Caki2 (cell line): ENCODE results near the gene HLA-DPA1. TPM values are rescaled to one million over a fixed set of nuclear protein-coding genes. Genes with fewer than 3 reads are reported as not detected.
"Not testable (repeated sequence)": the region's sequence is repeated elsewhere in the genome, so short reads cannot be mapped to it uniquely, and the experiment has no call there.

Source experiments
- DNase-seq: peaks from one replicate; pipeline ENCODE4 v3.0.0-alpha.2; 2015; ENCODE audit warnings: low read depth
- in situ Hi-C: cut with HindIII; loops from 2 replicates; pipeline ENCODE4 v1.10.0; 2016; ENCODE audit warnings: low sequenced_read_pairs, low pct_unique_long_range_greater_than_20kb, mixed read lengths
- total RNA-seq: library from RNA; depleted of rRNA; stranded (reverse); fragments of >200 nt; shearing (Covaris generic); gene quantifications from 2 replicates; pipeline ENCODE4 v1.2.3, GENCODE V29; 2014; ENCODE audit warnings: low replicate concordance; rRNA removed

Gene HLA-DPA1
- not detected in 2 replicates for total RNA-seq

DNA sequence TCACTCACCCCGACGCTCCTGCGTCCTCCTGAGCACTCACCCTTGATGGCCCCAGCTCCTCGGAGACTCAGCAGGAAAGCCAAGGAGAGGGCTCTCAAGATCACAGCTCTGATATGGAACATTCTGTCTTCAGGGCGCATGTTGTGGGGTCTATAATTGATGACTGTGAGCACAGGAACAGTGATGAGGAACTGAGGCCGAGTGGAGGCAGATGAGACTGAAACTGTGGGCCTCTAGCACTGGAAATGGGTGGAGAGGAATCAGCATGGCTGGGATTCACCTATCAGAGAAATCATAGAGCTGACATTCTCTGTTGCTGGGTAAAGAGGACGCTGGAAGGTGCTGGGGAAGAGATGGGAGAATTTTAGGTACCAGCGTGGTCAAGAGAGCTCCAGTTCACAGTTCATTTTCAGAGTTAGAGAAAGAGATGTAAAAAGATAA, at the start of gene HLA-DPA1:
Gene HLA-DPA1, minus strand, starts transcription at position 219 of the 441 bp plus-strand sequence.
- no peak for DNase-seq
- in situ Hi-C loops = no loop called here

DNA sequence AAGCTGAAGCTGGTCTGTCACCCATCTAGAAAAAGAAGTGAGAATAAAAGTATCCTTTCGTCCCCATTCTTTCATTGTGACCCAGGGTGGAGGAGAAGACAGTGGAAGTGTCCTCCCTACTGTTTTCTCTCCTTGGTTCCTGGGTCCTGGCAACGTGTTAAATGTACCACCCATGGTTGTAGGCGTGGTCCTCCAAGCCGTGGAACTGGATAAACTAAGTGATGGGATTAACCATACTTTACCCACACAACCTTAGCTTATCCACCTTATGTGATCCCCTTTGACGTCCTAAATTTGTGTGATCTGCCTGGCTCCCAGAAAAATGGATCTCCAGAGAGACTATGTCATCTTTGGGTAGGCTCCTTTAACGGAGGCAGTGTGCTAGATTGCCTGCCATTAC, 49.7 kb upstream of the HLA-DPA1 start:
- in situ Hi-C loops = no loop called here
- DNase-seq = no peak

DNA sequence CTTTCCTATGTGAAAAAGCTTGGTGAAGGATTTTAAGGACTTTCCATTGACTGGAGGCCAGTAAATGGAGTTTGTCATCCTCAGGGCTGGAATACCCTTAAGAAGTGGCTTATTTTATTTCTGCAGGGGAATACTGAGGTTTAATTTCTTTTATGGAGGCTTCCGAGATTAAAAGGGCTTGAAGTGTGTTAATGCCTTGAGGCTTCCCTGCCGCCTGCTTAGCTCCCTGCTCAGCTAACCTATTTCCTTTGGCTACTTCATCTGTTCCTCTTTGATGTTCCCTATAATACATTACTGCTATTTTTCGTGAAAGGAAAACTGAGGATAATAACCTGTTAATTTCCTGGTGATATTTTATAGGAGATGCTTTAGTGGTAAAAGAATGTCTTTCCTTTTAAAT, 46.6 kb upstream of the HLA-DPA1 start:
- in situ Hi-C loops = no loop called here
- no peak for DNase-seq

DNA sequence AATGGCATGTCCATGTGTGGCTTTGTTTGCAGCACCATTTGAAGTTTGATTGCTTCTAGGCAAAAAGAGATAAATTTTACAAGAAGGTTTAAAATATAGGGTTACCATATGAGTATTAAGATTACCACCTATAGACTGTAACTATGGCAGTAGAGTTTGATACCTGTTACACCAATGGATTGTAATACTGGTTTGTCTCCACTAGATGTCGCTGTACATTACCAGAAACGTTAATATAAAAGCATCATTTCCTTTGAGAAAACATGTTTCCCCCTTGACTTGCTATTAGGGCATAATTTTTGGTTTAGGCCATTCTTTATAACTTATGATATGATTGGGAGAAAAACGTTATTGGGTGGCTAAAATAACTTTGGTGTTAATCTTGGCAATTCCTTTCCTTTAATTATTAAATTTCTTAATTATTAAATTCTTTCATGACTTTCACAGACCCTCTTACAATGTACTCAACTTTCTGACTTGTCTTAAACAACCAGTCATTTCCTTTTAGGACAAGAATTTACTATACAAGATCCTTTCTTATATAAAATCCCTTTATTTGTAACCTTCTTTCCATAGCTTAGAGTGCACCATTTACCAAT, 45.2 kb upstream of the HLA-DPA1 start:
- in situ Hi-C loops = no loop called here
- peak; percentile 10 for DNase-seq

DNA sequence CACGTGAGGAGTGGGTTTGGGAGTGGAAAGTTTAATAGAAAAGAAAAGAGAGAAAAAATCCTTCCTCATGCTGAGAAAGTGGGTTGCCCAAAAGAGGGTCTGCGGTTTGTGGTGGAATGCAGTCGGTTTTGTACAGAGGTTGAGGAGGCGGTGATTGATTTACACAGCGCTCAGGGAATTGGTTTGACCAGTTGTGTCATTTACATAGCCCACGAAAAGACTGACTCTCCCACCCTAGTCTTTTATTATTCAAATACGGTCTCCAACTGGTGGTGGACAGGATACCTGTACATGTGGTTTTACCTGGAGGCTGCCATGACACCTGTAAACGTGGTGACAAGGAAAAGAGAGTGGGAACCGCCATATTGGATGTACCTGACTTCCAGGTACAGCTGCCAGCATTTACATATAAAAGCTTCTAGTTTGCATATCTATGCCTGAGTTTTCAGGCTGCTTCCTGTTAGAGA, 44.4 kb upstream of the HLA-DPA1 start:
- in situ Hi-C loops = no loop called here
- no peak for DNase-seq

DNA sequence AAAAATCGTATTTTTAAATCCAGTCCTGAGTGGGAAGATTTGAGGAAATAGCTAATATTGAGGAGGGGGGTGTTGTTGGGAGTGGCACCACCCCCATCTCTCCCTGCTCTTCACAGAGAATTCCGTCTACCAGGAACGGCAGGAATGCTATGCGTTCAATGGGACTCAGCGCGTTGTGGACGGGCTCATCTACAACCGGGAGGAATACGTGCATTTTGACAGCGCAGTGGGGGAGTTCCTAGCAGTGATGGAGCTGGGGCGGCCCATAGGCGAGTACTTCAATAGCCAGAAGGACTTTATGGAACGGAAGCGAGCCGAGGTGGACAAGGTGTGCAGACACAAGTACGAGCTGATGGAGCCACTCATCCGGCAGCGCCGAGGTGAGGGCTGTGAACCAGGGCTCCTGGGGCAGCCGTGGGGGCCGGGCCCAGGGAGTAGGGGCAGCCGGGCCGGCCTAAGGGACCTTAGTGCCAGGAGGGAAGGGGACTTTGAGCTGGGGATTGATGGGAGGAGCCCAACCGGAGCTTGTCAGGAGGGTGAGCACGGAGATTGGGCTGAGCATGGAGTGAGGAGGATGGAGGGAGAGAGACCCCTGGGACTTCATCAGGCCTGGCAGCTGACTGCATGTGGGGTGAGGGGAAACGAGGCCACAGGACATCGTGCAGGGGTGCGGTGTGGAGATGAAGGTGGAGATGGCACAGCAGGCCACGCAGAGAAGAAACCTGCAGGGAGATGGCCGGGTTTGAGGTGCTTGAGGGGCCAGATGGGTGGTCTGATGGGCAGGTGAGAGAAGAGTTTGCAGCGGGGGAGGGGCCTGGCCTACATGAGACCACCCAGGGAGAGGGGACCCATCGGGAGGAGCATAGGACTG, 43.6 kb upstream of the HLA-DPA1 start:
- in situ Hi-C loops = no loop called here
- DNase-seq = no peak

DNA sequence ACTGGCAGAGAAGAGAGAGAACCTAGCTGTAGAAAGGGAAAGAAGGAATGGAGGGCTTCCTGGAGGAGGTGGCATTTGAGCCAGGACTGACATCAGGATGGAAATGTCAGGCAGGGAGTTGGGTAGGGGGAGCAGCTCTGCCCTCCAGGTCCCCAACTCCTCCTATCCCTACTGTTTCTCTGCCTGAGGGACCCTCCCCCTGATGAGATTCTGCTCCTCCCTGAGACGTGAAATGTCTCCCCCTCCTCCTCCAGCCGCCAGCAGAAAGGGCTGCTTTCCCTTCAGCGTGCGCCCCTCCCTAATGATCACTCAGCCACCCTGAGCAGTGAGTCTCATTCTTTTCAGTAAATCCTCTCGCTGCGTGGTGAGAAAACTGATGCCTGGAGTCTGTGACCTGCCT, 43.0 kb upstream of the HLA-DPA1 start:
- in situ Hi-C loops = no loop called here
- no peak for DNase-seq

DNA sequence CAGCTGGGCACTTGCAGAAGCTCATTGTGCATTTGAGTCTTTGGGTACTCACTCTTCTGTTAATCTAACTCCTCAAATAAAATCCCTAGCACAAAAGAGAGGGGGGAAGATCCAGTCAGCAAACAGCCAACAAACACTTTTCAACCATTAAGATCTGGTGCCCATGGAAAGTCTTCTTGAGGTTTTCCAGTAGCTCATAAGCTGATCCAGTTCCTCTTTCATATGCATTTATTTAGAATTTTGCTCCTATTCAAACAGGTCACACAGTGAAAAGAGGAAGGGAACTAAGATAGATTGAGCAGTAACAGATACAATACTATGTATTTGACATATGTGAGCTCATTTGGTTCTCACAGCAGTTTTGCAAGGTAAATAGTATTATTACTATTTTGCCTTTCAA, 41.0 kb upstream of the HLA-DPA1 start:
- in situ Hi-C loops = no loop called here
- no peak for DNase-seq

DNA sequence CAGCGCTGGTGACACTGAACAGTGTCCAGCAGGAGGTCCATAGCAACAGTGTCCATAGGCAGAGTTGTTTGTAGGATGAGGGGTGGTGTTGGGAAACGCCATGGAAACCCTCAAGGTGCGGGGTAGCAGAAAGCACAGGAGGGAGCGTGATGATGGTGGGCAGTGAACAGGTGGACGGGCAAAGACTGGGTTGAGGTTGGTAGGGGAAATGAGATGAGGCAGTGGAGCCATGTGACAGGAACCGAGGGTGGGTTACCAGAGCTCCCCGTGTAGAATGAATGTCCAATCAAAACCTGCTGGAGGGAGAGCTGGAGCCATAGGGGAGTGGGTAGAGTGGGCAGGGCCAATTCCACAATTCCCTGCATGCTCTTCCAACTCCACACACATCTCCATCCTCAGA, 40.3 kb upstream of the HLA-DPA1 start:
- no peak for DNase-seq
- in situ Hi-C loops = no loop called here

DNA sequence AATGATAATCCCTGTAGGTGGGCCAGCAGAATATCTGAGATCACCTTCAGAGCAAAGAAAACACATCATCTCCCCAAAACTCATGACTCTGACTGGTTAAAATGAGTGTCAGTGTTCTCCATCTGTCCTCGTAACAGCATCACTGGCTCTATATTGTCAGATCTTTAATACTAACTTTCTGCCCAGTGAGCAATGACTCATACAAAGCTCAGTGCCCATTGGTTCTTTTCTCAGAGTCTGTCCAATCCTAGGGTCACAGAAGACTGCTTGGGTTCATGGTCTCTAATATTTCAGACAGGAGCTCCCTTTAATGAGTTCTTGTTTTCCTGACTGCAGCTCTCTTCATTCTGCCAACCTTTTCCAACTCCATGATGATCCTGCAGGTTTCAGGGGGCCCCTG, 38.7 kb upstream of the HLA-DPA1 start:
- in situ Hi-C loops = no loop called here
- DNase-seq = peak; percentile 39

DNA sequence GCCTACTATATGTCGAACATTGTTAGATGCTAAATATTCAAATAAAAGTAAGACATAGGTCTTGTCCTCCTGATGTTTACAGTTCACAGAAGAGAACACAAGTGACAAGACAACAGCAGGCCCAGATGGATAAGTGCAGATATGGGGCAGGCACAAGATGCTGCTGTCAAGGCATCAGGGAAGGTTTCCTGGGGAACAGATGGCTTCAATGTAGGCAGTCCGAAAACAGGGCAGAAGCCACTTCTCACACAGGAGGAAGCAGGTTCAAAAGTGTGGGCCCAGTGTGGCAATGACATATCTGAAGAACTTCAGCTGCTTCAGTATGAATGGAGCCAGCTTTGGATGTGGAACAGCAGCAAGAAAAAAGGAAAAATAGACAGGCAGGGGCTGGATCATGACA, 34.9 kb upstream of the HLA-DPA1 start:
- in situ Hi-C loops = no loop called here
- no peak for DNase-seq

DNA sequence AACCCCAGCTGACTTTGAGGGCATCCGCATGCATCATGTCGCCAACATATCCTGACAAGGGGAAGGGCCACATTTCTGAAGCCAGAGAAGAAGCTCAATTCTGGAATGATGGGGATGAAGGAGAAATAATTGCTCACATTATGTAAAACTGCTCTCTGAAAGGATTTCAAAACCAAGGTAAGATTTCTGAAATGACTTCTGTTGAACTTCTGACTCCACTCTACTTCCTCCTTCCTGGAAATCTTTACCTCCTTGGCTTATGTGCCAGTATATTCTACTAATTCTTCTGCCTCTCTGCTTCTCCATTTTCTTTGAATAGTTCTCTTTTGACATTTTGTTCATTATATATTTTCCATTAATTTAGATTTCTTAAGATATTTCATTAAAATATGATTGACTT, 34.2 kb upstream of the HLA-DPA1 start:
- in situ Hi-C loops = no loop called here
- DNase-seq = no peak

DNA sequence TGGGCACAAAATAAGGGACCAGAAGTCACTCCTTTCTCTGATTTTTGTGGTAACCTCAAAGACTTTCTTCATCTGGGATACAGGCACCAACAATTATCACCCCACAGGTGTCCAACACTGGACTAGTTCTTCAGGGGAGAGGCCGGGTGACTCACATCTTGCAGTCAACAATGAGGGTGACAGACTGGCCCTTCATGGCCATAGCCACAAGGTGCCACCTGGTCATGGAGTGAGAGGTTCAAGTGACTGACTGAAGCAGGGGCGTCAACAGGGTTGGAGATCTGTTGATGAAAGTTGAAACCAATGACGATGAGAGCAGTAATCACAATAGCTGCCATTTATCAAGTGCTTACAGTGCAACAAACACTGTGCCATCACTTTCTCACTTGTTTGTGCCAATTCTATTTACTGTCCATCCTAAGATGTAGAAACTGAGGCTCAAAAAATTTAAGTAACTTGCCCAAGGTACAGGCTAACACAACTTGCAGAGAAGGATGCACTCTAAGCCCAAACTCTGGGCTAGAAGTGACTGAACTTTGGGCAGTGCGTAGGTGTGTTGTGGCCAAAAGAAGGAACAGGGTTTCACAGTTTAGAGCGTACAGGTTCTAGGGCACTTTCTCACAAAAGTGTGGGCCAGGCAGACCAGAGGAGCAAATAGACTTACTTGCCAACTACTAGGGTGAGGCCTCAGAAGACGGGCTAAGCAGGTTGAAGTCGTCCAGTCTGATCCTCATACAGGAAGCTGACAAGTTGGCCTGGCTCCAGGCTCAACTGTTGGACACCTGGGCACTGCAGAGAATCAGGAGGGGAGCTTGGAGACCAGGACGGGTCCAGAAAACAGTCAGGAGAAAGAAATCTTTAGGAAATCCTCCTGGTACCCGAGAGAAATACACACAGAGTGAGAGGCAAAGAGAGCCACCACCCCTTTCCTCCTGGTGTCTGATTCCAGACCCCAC, 32.7 kb upstream of the HLA-DPA1 start:
- in situ Hi-C loops = no loop called here
- DNase-seq = no peak

DNA sequence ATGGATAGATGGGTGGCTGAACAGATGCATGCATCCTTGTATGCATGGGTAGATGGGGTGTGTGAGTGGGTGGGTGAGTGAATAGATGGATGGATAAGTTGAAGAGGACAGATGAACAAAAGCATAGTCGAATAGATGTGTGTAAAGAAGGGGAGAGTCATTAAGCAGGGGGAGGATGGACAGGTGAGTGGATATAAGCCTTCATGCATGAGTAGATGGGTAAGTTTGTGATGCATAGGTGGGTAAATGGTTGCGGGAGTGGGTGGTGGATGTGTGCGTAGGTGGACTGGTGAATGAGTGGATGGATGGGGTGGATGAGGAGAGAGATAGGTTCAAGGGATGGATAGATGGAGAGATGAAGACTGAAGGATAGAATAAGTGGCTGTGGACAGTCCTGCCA, 31.9 kb upstream of the HLA-DPA1 start:
- no peak for DNase-seq
- in situ Hi-C loops = no loop called here

DNA sequence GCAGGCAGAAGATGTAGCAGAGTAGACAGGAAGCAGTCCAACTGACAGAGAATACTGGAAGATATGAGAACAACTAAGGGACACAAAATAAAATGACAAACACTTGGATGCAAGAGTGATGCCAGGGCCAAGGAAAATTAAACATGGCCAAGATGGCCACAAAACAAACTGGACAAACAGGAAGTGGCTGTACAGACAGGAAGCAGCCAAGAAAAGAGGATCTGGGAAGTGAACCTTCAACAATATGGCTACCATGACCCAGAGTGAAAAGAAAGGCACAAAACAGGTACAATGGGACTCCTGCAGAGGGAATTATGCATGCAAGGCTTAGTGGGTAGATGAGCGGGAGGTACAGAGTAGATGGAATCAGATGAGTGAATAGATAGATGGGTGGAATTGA, 31.4 kb upstream of the HLA-DPA1 start:
- no peak for DNase-seq
- in situ Hi-C loops = no loop called here

DNA sequence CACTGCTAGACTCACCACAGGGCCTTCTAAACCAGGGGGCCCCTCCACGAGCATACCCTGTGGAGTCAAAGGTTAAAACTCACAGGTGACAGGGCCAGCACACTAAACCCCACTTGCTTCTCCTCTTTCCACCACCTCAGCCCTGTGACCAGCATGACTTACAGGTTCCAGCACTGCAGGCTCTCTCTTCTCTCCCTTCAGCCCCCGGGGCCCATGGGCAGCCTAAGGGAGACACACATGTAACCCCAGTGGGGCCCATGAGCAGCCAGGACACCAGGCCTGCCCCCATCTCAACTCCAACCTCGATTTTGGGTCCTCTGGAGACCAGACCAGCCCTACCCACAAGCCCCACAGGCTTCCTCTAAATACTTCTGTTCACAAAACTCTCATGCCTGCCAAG, 30.3 kb upstream of the HLA-DPA1 start:
- DNase-seq = no peak
- in situ Hi-C loops = no loop called here

DNA sequence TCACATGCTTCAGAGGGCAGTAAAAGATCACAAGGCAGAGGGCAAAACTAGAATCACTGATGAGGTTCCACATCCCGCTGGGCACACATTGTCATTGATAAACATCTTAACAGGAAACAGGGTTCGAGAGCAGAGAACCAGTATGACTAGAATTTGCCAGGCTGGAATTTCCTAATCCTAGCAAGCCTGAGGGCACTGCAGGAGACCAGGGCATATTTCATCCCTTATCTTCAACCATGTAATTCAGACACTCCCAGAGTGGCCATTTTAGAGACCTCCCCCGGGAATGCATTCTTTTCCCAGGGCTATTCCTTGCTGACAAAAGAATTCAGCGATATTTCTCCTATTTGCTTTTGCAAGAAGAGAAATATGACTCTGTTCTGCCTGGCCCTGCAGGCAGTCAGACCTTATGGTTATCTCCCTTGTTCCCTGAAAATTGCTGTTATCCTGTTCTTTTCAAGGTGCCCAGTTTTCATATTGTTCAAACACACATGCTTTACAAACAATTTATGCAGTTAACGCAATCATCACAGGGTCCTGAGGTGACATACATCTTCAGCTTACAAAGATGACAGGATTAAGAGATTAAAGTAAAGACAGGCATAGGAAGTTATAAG, 27.8 kb upstream of the HLA-DPA1 start:
- in situ Hi-C loops, DNase-seq: not testable (repeated sequence)

DNA sequence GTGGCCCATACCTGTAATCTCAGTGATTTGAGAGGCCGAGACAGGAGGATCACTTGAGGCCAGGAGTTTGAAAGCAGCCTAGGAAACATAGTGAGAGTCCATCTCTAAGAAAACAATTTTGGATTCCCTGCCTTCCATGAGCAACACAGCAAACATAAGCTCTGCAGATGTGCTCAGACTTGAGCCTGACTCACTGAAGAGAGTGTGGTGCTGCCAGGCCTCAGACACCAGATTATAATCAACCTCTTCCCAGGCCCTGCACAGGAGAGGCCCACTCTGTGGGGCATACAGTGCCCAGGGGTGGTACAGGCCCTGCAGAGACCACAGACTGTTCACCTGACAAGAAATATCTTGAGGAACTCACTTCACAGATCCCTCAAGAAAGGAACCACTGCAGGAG, 22.2 kb upstream of the HLA-DPA1 start:
- in situ Hi-C loops = no loop called here
- no peak for DNase-seq
